Activated naive CD8-positive, alpha-beta T cell treated with anti-CD3 and anti-CD28 coated beads, Interleukin-2, amount 50 U/mL, for 16 hours (primary cell): Measurements from ENCODE around the gene CA12.

Source experiments
- DNase-seq: peaks from one replicate; pipeline ENCODE4 v3.0.0-alpha.2; 2020; ENCODE audit warnings: low read depth, low spot score

CA12 gene

GRCh38 chr15:63402498-63403253, 21.0 kb upstream of the CA12 start:
- DNase-seq: no peak

GRCh38 chr15:63401714-63402497, 20.3 kb upstream of the CA12 start:
- DNase-seq: no peak

GRCh38 chr15:63401078-63401477, 19.4 kb upstream of the CA12 start:
- DNase-seq: no peak

- DNase-seq: no peak
Measured at GRCh38 chr15:63398456-63398855, 16.8 kb upstream of the CA12 start.

GRCh38 chr15:63396152-63396928, 14.7 kb upstream of the CA12 start:
- DNase-seq: no peak

- no peak for DNase-seq
Measured at GRCh38 chr15:63395730-63396151, 14.1 kb upstream of the CA12 start.

GRCh38 chr15:63392361-63393009, 10.8 kb upstream of the CA12 start:
- no peak for DNase-seq

- DNase-seq: no peak
Measured at GRCh38 chr15:63391669-63392360, 10.2 kb upstream of the CA12 start.

- no peak for DNase-seq
Measured at GRCh38 chr15:63390689-63391088, 9.0 kb upstream of the CA12 start.

- no peak for DNase-seq
Measured at GRCh38 chr15:63389902-63390670, 8.4 kb upstream of the CA12 start.

- DNase-seq: no peak
Measured at GRCh38 chr15:63388511-63388910, 6.9 kb upstream of the CA12 start.

GRCh38 chr15:63387748-63388493, 6.3 kb upstream of the CA12 start:
- DNase-seq: no peak

GRCh38 chr15:63385911-63386531, 4.4 kb upstream of the CA12 start:
- DNase-seq: no peak

- no peak for DNase-seq
Measured at GRCh38 chr15:63384906-63385305, 3.3 kb upstream of the CA12 start.

- DNase-seq: no peak
Measured at GRCh38 chr15:63382966-63383710, 1.5 kb upstream of the CA12 start.

GRCh38 chr15:63380808-63381282, 801 bp downstream of the CA12 start:
- no peak for DNase-seq

- DNase-seq: no peak
Measured at GRCh38 chr15:63380151-63380807, 1.4 kb downstream of the CA12 start.
